Activated naive CD4-positive, alpha-beta T cell treated with Interleukin-2 at 50 U/mL for 16 hours (primary cell): Measurements from ENCODE around the gene OR7G1.

Source experiments
- DNase-seq: peaks from one replicate; pipeline ENCODE4 v3.0.0-alpha.2; 2020

The OR7G1 gene, protein sequence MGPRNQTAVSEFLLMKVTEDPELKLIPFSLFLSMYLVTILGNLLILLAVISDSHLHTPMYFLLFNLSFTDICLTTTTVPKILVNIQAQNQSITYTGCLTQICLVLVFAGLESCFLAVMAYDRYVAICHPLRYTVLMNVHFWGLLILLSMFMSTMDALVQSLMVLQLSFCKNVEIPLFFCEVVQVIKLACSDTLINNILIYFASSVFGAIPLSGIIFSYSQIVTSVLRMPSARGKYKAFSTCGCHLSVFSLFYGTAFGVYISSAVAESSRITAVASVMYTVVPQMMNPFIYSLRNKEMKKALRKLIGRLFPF

DNA sequence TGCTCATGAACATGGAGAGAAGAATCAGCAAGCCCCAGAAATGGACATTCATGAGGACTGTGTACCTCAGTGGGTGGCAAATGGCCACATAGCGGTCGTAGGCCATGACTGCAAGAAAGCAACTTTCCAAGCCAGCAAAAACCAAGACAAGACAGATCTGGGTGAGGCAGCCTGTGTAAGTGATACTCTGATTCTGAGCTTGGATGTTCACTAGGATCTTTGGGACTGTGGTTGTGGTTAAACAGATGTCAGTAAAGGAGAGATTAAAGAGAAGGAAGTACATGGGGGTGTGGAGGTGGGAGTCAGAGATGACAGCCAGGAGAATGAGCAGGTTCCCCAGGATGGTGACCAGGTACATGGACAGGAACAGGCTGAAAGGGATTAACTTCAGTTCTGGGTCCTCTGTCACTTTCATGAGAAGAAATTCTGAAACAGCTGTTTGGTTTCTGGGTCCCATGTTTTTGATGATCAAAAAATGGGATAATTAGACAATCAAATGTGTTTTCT is at the start of gene OR7G1:
Gene OR7G1 (minus strand): TSS at position 457 of the 507 bp plus-strand sequence. CDS start 0 bp downstream, at position 457.
- DNase-seq = no peak

DNA sequence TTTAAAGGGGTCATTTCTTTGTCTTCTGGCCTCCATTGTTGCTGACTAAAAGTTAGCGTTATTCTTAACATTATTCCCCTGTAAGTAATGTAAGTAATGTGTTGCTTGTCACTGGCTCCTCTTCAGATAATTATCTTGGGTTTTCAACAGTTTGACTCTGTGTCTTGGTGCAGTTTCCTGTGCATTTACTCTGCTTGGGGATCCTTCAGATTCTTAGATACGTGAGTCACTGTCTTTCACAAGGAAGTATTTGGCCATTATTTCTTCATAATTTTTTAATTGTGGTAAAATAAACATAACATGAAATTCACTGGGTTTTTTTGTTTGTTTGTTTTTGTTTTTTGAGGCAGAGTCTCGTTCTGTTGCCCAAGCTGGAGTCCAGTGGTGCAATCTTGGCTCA is 49.7 kb upstream of the OR7G1 start:
- no peak for DNase-seq

DNA sequence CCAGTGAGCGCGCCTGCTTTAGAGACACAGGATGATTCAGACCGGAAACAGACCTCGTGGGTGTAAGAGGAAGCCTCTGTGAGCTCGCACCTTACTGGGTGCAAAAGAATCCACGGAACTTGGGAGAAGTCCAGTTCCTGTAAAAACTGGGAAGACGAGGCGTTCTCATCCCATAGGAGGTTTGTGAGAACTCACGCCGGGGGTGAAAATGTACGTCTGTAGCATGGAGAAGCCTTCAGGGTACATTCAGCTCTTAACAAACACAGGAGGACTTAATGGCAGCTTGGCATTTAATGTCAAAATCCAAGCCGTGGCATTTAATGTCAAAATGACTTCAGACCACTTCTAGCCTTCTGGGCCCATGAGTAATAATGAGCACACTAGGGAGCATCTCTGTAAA is 45.9 kb upstream of the OR7G1 start:
- no peak for DNase-seq

- no peak for DNase-seq
These were observed 44.3 kb upstream of the OR7G1 start for GRCh38 chr19:9159891-9160290.

DNA sequence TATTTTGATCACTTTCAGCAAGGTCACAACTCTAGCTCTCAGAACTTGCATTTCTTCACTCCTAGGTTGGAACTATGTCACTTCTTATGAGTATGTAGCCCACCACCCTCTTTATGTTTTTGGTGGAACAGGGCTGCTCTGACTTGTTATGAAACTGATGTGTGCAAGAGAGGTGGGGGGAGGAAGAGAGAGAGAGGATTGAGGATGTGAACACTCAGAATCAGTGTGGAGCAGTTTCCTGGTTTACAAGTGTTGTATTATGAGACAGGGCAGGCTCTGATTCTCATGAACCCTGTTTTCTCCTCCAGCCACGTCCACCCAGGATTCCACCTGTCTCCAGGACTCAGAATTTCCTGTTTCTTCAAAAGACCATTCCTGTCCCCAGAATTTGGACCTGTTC is 40.7 kb upstream of the OR7G1 start:
- no peak for DNase-seq

- DNase-seq = no peak
These were observed 40.0 kb upstream of the OR7G1 start for GRCh38 chr19:9155591-9155990.

DNA sequence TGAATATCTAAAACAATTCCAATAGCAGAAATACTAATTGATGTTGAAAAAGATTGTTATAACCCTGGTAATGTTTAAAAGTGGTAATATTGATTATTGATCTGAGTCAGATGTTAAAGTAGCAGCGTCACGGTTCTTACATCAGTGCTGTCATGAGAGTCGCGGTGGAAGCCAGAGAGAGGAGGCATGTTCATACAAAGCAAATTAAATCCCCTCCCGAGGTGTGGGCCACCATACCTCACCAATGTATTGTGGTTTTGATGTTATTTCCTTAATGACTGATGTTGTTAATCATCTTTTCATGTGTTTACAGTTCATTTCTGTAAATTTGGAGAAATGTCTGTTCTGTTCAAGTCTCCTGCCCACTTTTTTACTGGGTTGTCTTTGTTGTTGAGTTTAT is 35.8 kb upstream of the OR7G1 start:
- DNase-seq = no peak

GRCh38 chr19:9150650-9151049 is 35.1 kb upstream of the OR7G1 start:
- DNase-seq = no peak

DNA sequence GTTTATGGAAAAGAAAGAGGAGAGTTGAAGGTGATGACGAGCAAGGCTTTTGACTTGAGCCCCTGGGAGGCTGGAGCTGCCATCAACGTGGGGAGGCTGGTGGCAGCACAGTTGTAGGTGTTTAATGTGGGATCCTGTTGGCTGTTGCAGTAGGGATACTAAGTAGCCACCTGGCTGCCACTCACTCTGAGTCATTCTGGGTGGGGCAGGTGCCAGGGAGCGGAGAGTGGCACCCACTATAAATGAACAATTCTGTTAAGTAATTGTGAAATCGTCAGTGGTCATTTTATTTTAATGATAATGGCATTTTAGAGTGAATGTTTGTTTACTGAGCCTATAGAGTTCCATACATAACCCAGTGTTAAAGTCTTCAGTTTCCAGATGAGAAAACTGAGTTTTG is 34.4 kb upstream of the OR7G1 start:
- no peak for DNase-seq

- DNase-seq = no peak
These were observed 33.1 kb upstream of the OR7G1 start for GRCh38 chr19:9148697-9149096.

DNA sequence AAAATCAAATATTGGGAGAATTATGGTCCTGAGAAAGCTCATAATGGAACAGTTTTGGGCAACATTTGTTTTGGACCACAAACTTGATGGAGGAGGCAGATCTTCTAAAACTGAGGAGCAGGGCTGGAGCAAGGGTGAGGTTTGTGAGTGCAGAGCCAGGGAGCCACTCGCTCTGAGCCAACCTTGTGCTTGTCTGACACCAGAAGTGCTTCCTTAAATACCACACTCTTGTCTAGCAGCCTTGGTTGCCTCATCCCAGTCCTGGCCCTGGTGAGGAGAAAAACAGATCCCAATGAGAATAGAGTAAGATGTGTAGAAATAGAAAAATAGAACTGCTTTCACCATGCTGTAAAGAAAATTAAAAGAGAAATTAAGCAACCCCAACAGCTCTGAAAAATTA is 31.3 kb upstream of the OR7G1 start:
- DNase-seq = no peak

- no peak for DNase-seq
These were observed 29.4 kb upstream of the OR7G1 start for GRCh38 chr19:9144920-9145319.

DNA sequence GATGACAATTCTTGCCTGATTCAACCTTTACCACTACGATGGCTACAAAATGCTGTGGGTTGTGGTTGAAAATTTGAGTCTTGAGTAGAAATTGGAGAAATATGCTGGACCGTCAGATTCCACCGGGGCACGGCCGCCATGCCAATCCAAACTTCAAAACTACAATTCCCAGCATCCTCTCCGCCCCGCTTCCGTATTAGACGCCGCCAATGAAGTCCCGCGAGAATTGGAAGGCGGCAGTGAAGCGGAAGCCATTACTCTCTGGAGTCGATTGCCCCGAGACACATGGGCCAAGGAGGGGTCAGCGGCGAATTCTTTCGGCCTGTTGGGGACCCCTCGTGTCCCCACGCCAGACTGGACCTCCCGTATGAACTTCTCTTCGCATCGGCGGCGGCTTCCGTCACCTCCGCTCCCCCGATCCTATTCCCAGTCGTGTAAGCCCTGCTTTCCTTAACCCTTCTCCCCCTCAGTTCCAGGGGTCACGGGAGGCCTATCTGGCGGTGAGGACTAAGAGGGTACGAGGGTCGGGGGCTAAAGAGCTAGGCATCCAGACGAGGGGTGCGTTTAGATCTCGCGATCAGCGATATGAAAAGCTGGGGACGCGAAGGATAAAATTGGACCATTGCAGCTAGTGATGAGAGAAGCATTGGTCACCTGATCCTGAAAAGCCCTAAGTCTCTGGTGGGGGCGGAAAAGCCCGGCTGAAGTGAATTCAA is 24.8 kb upstream of the OR7G1 start, which contains the start of gene ZNF317:
Gene ZNF317 (plus strand): TSS at position 239 of the 716 bp plus-strand sequence. CDS start 15,620 bp downstream, outside the sequence.
- peak; percentile 90 for DNase-seq

- no peak for DNase-seq
These were observed 24.1 kb upstream of the OR7G1 start for GRCh38 chr19:9139609-9140158.

DNA sequence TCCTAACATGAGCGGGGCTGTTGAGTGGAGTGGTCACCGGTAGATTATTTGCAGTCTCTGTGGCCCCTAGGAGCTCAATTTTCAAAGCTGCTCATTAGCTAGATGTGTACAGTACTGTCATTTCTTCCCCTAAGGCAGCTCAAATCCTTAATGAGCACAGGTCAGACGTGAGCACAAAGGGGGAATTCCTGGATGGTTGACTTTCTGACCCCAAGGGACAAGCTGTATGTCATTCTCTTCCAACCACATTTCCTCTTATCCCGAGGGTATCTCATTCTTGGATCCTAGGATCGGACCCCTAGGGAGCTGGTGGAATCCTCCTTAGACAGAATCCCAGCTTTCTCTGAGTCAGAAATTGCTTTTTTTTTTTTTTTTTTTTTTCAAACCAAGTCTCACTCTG is 16.9 kb upstream of the OR7G1 start:
- no peak for DNase-seq

DNA sequence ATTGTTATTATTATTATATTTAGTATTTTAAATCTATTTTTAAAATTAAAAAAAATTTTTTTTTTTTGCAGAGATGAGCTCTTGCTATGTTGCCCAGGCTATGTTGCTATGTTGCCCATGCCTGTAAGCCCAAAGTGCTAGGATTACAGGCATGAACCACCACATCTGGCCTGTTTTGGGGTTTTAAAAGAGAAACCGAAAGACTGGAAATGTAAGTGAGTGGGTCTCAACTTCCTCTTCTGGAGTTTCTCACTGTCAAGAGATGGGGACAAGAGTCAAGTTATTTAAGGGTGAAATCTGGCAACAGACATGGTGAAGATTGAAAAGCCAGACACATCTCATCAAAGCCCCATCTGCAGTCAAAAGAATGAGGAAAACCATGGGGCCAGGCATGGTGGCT is 15.4 kb upstream of the OR7G1 start:
- DNase-seq = no peak

- no peak for DNase-seq
These were observed 12.6 kb upstream of the OR7G1 start for GRCh38 chr19:9128171-9128570.

GRCh38 chr19:9126900-9127405 is 11.4 kb upstream of the OR7G1 start, which contains the start of gene OR7G3:
OR7G3 (minus strand) TSS chr19:9126950; CDS start chr19:9126950, 0 bp downstream.
- DNase-seq = no peak

DNA sequence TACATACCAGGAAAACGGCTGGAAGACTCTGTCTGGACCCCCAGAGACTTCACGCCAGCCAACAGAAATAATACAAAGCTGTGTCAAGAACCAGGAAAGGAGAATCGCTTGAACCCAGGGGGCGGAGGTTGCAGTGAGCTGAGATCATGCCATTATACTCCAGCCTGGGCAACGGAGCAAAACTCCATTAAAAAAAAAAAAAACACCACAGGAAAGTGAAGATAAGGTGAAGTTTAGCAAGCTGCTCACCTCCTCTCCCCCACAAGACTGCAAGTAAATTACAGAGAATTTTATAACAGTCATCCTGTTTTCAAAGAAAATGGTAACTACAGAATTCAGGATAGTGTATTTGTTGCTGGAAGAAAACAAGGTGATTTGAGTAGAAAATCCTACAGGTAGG is 984 bp upstream of the OR7G1 start:
- DNase-seq = no peak

- DNase-seq = no peak
These were observed 5.6 kb downstream of the OR7G1 start for GRCh38 chr19:9109959-9110358.

- DNase-seq = no peak
These were observed 8.2 kb downstream of the OR7G1 start, which contains the start of gene OR7G2 for GRCh38 chr19:9107375-9107774. OR7G2 (minus strand) TSS chr19:9107475; CDS start chr19:9103243, 4,232 bp downstream.

- DNase-seq = no peak
These were observed 28.8 kb downstream of the OR7G1 start, which contains the start of gene OR1M1 for GRCh38 chr19:9086761-9087160. OR1M1 (plus strand) TSS chr19:9087061; CDS start chr19:9093245, 6,184 bp downstream.

GRCh38 chr19:9078651-9079050 is 36.9 kb downstream of the OR7G1 start:
- no peak for DNase-seq
